Stimulated activated CD8-positive, alpha-beta memory T cell treated with anti-CD3 and anti-CD28 coated beads, Interleukin-7, amount 100 ng/mL, for 24 hours (primary cell): ENCODE data around the gene SEC22B.
"Not testable (repeated sequence)": the region's sequence is repeated elsewhere in the genome, so short reads cannot be mapped to it uniquely, and the experiment has no call there.

Experiments used
- DNase-seq: peaks from one replicate; pipeline ENCODE4 v3.0.0-alpha.2; 2020; ENCODE audit warnings: low read depth

SEC22B gene

GRCh38 chr1:120144626-120145025, 31.7 kb downstream of the SEC22B start:
- DNase-seq: not testable (repeated sequence)

GRCh38 chr1:120144169-120144568, 32.2 kb downstream of the SEC22B start:
- not testable (repeated sequence) for DNase-seq

- not testable (repeated sequence) for DNase-seq
Observed at GRCh38 chr1:120143334-120143733, 33.0 kb downstream of the SEC22B start.

GRCh38 chr1:120142512-120143263, 33.6 kb downstream of the SEC22B start:
- peak; percentile 7 for DNase-seq

- not testable (repeated sequence) for DNase-seq
Observed at GRCh38 chr1:120141865-120142264, 34.5 kb downstream of the SEC22B start.

GRCh38 chr1:120140656-120141265, 35.6 kb downstream of the SEC22B start:
- DNase-seq: not testable (repeated sequence)

GRCh38 chr1:120136086-120136485, 40.2 kb downstream of the SEC22B start:
- not testable (repeated sequence) for DNase-seq

- not testable (repeated sequence) for DNase-seq
Observed at GRCh38 chr1:120133928-120134325, 42.4 kb downstream of the SEC22B start.

GRCh38 chr1:120133228-120133927, 42.9 kb downstream of the SEC22B start:
- no peak for DNase-seq

GRCh38 chr1:120132406-120132763, 43.9 kb downstream of the SEC22B start:
- not testable (repeated sequence) for DNase-seq

- not testable (repeated sequence) for DNase-seq
Observed at GRCh38 chr1:120131611-120132405, 44.5 kb downstream of the SEC22B start.

- not testable (repeated sequence) for DNase-seq
Observed at GRCh38 chr1:120127921-120128320, 48.4 kb downstream of the SEC22B start.

- DNase-seq: not testable (repeated sequence)
Observed at GRCh38 chr1:120126216-120126615, 50.1 kb downstream of the SEC22B start.

GRCh38 chr1:120124628-120125027, 51.7 kb downstream of the SEC22B start:
- DNase-seq: not testable (repeated sequence)

GRCh38 chr1:120123813-120124510, 52.4 kb downstream of the SEC22B start:
- DNase-seq: not testable (repeated sequence)

GRCh38 chr1:120122262-120122893, 53.9 kb downstream of the SEC22B start:
- not testable (repeated sequence) for DNase-seq

GRCh38 chr1:120121830-120122229, 54.5 kb downstream of the SEC22B start:
- not testable (repeated sequence) for DNase-seq

GRCh38 chr1:120120525-120120924, 55.8 kb downstream of the SEC22B start:
- not testable (repeated sequence) for DNase-seq

GRCh38 chr1:120117371-120118177, 58.7 kb downstream of the SEC22B start:
- not testable (repeated sequence) for DNase-seq

- DNase-seq: not testable (repeated sequence)
Observed at GRCh38 chr1:120116094-120116493, 60.2 kb downstream of the SEC22B start.
